Endothelial cell of umbilical vein (primary cell): ENCODE results near the gene ZNF786. TPM values are rescaled to one million over a fixed set of nuclear protein-coding genes. Genes with fewer than 3 reads are reported as not detected.

Experiments
- BruUV-seq: library from RNA; stranded (reverse); fragments of 400-500 nt; replicated peaks from 2 replicates; lab custom pipeline; 2021; lab: Mats Ljungman, UMichigan
- CTCF ChIA-PET: fragments of 300-600, 350-600 bp; sonication (Branson Sonifier 250); formaldehyde crosslinking; loops from one replicate; lab custom pipeline; 2021; ENCODE audit warnings: antibody characterized with exemption, inconsistent platforms; lab: Charles Lee
- POLR2A ChIA-PET: fragments of 300-600, 350-600 bp; sonication (Branson Sonifier 250); formaldehyde crosslinking; loops from one replicate; lab custom pipeline; 2021; ENCODE audit warnings: antibody characterized with exemption, inconsistent platforms; lab: Charles Lee
- DNase-seq: peaks from one replicate; pipeline ENCODE4 v3.0.0-alpha.2; 2011; ENCODE audit warnings: low read depth, low spot score
- FAIRE-seq: peaks from 2 replicates; lab custom pipeline; 2011; peaks lifted over from hg19 to GRCh38; lab: Jason Lieb, UNC
- H2AFZ ChIP-seq: 2 replicates; pipeline ENCODE4 v1.6.0; 2012; ENCODE audit warnings: low read depth, low read length, control low read depth, inconsistent platforms
- H3K27ac ChIP-seq: 2 replicates; pipeline ENCODE4 v1.5.1; 2011; ENCODE audit warnings: low read depth, mild to moderate bottlenecking, control low read depth, low read length, moderate library complexity; ENCODE audit not compliant: insufficient read depth
- H3K27me3 ChIP-seq, 2 experiments: 2 replicates each; pipeline versions ENCODE4 v1.6.0 to v1.6.1; 2011; ENCODE audit warnings: low read length in 2 of 2, mixed read lengths in 1 of 2; ENCODE audit not compliant: control insufficient read depth in 2 of 2, insufficient read depth in 2 of 2
- H3K36me3 ChIP-seq, 2 experiments: 2 replicates in 1 of 2; 3 replicates in 1 of 2; pipeline ENCODE4 v1.5.1; 2011; ENCODE audit warnings: low read length in 2 of 2, mild to moderate bottlenecking in 1 of 2, moderate library complexity in 1 of 2; ENCODE audit not compliant: control insufficient read depth in 2 of 2, insufficient read depth in 2 of 2; ENCODE audit errors: extremely low read depth in 1 of 2
- H3K4me1 ChIP-seq: 3 replicates; pipeline ENCODE4 v1.5.1; 2011; ENCODE audit warnings: mild to moderate bottlenecking, low read length; ENCODE audit not compliant: control insufficient read depth, insufficient read depth; ENCODE audit errors: extremely low read depth
- H3K4me2 ChIP-seq: 2 replicates; pipeline ENCODE4 v1.6.1; 2011; ENCODE audit warnings: low read length, control low read depth, mixed read lengths; ENCODE audit not compliant: insufficient read depth
- H3K4me3 ChIP-seq, 3 experiments: fragments of 200-600 bp in 1 of 3; sonication (generic), shearing (Covaris generic) in 1 of 3; replicated peaks in 1 of 3; 2 replicates each; pipeline ENCODE4 v1.5.1; 2011 to 2016; ENCODE audit warnings: control low read depth in 3 of 3, low read length in 3 of 3, mild to moderate bottlenecking in 2 of 3, inconsistent platforms in 1 of 3, low read depth in 1 of 3, moderate library complexity in 1 of 3; ENCODE audit not compliant: insufficient read depth in 1 of 3
- H3K79me2 ChIP-seq: 2 replicates; pipeline ENCODE4 v1.6.0; 2012; ENCODE audit warnings: low read length, inconsistent platforms; ENCODE audit not compliant: control insufficient read depth, insufficient read depth
- H3K9ac ChIP-seq: replicated peaks from 2 replicates; pipeline ENCODE3; 2011; ENCODE audit warnings: low read length, control low read depth; ENCODE audit not compliant: insufficient read depth; ENCODE audit errors: extremely low read depth
- H3K9me1 ChIP-seq: replicated peaks from 3 replicates; pipeline ENCODE4 v1.6.0; 2011; ENCODE audit warnings: mild to moderate bottlenecking, low read length; ENCODE audit not compliant: control insufficient read depth, insufficient read depth; ENCODE audit errors: extremely low read depth
- H3K9me3 ChIP-seq: replicated peaks from 2 replicates; pipeline ENCODE4 v1.5.1; 2012; ENCODE audit warnings: low read length, inconsistent platforms; ENCODE audit not compliant: control insufficient read depth, insufficient read depth
- H4K20me1 ChIP-seq: replicated peaks from 2 replicates; pipeline ENCODE3; 2011; ENCODE audit warnings: mild to moderate bottlenecking, low read length; ENCODE audit not compliant: control insufficient read depth, insufficient read depth; ENCODE audit errors: extremely low read depth
- CTCF ChIP-seq, 2 donors: IDR thresholded peaks; 1 replicate in 1 of 2; 2 replicates in 1 of 2; pipeline ENCODE4 v1.5.1; 2011; ENCODE audit warnings: low read length in 2 of 2, mild to moderate bottlenecking in 2 of 2, moderate library complexity in 2 of 2, control low read depth in 1 of 2, inconsistent platforms in 1 of 2, low read depth in 1 of 2; ENCODE audit not compliant: insufficient read depth in 1 of 2; ENCODE audit errors: extremely low read depth in 1 of 2
- EZH2 ChIP-seq: IDR thresholded peaks from 2 replicates; pipeline ENCODE4 v1.6.1; 2012; ENCODE audit warnings: borderline replicate concordance, low read depth, mild to moderate bottlenecking, moderate library complexity, low read length, inconsistent platforms; ENCODE audit not compliant: severe bottlenecking
- FOS ChIP-seq: IDR thresholded peaks from 2 replicates; pipeline ENCODE4 v1.6.1; 2011; ENCODE audit warnings: mild to moderate bottlenecking, low read length, moderate library complexity, borderline replicate concordance; ENCODE audit not compliant: insufficient read depth
- GATA2 ChIP-seq: IDR thresholded peaks from 2 replicates; pipeline ENCODE4 v1.7.0; 2011; ENCODE audit warnings: low read depth, mild to moderate bottlenecking, moderate library complexity, mixed read lengths, low read length; ENCODE audit not compliant: insufficient read length, insufficient read depth
- JUN ChIP-seq: IDR thresholded peaks from 2 replicates; pipeline ENCODE4 v1.6.1; 2011; ENCODE audit warnings: borderline replicate concordance, low read depth; ENCODE audit not compliant: insufficient read length, insufficient read depth
- MYC ChIP-seq: IDR thresholded peaks from one replicate; pipeline ENCODE4 v1.6.1; 2011; ENCODE audit warnings: mild to moderate bottlenecking, low read depth, low read length
- POLR2A ChIP-seq: IDR thresholded peaks from 2 replicates; pipeline ENCODE4 v1.6.1; 2012; ENCODE audit warnings: low read depth, mild to moderate bottlenecking, control low read depth, low read length
- POLR2AphosphoS5 ChIP-seq: IDR thresholded peaks from 2 replicates; pipeline ENCODE4 v1.6.1; 2012; ENCODE audit warnings: low read depth, mild to moderate bottlenecking, control low read depth, low read length, moderate library complexity; ENCODE audit not compliant: insufficient read depth
- dilution Hi-C: fragments of 300-500 bp; cut with MboI; formaldehyde crosslinking; loops from one replicate; pipeline ENCODE4 v1.15.0; 2019; ENCODE audit warnings: low sequenced_read_pairs; ENCODE audit not compliant: extremely low pct_ligation_motif_present
- intact Hi-C: fragments of 100-400 bp; cut with micrococcal nuclease; formaldehyde crosslinking; loops from one replicate; pipeline ENCODE4 v1.10.0; 2022
- polyA plus RNA-seq, 4 experiments: library from polyadenylated mRNA; depleted of rRNA in 3 of 4; stranded (reverse) in 3 of 4; unstranded in 1 of 4; fragments of >200 nt; gene quantifications; 2 replicates each; pipeline versions ENCODE4 v1.2.1 to v1.2.3, GENCODE V29; 2011 to 2012; ENCODE audit warnings: missing spikeins in 1 of 4
- total RNA-seq: library from RNA; stranded (reverse); gene quantifications from 2 replicates; pipeline ENCODE4 v1.2.3, GENCODE V29; 2021
- TF ChIP-seq, protein P1 (sequence below): IDR thresholded peaks from 2 replicates; pipeline ENCODE4 v1.6.1; 2011; ENCODE audit not compliant: insufficient read depth, insufficient read length

ZNF786 gene
- total and polyA plus RNA-seq, 2 donors (not counting 3 experiments of a cell fraction or from before 2014, with no cell fraction given), result 2.8 to 5.9 TPM

DNA sequence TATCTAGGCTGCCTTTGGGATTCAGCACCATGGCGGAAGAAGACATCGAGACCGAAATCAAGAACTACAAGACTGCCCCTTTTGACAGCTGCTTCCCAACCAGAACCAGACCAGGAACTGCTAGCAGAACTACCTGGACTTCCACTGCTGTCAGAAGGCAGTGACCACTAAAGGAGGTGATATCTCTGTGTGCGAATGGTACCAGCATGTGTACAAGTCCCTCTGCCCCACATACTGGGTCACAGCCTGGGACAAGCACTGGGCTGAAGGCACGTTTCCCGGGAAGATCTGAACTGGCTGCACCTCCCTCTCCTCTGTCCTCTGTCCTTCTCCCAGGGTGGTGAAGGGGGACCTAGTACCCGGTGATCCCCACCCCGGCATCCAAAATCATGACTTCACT is 36.6 kb downstream of the ZNF786 start:
- no peaks in the 10 kb centered on the region for H3K79me2 ChIP-seq
- no peaks in the 10 kb centered on the region for H3K27me3 ChIP-seq
- H3K4me2 ChIP-seq, result no peak overlapping the region
- DNase-seq (no peak), FAIRE-seq (no peak)
- CTCF ChIA-PET, result interaction anchor here (1.6 kb wide), 1 partner anchor 12 kb away, joined by 4 read pairs; no protein-coding TSS in a partner anchor
- no peaks in the 10 kb centered on the region for H3K36me3 ChIP-seq
- H4K20me1 ChIP-seq, result no peaks in the 10 kb centered on the region
- intact Hi-C loops (no loop called here), dilution Hi-C loops (no loop called here)
- POLR2A ChIA-PET, result no interaction called here
- no TSS peak for BruUV-seq
- no peaks in the 10 kb centered on the region for H3K9me3 ChIP-seq
- TF ChIP-seq EZH2 (no peak), MYC (no peak), FOS (no peak), POLR2A (no peak), JUN (no peak), CTCF (IDR thresholded peaks at IDR 0.05; ENCODE audit: extremely low read depth in 1 of 2, insufficient read depth in 1 of 2, low read depth in 1 of 2, low read length in 2 of 2) (no peak), GATA2 (no peak), POLR2AphosphoS5 (no peak)
- TF ChIP-seq, protein P1, sequence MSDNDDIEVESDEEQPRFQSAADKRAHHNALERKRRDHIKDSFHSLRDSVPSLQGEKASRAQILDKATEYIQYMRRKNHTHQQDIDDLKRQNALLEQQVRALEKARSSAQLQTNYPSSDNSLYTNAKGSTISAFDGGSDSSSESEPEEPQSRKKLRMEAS, result no peak
- H3K9me1 ChIP-seq, result no peaks in the 10 kb centered on the region
- no peak overlapping the region for H2AFZ ChIP-seq
- no peak overlapping the region for H3K4me3 ChIP-seq
- H3K9ac ChIP-seq, result no peak overlapping the region
- H3K27ac ChIP-seq, result no peak overlapping the region
- H3K4me1 ChIP-seq, result peaks cover 7% of the 10 kb centered on the region
